Measurements from ENCODE around the gene ZDHHC22.

Gene ZDHHC22

DNA sequence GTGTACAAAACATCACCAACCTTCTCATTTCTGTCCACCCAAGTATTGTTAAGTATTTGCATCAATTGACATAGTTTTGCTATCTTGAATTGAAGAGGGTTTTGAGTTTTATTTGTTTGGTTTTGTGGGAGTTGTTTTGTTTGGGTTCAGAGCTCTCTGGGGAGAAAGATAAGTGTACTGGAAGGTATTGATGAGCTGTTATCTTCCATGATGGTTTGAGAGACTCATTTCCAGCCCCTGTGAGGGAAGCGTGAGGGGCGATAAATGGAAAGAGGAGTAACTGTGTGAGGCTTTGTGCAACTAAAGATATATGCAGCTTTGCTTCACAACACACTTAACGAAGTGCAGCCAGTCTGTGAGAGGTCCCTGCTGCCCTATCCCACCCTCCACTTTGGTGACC lies 59.2 kb downstream of the ZDHHC22 start:
- no peak for FAIRE-seq
- TF ChIP-seq, protein P1, sequence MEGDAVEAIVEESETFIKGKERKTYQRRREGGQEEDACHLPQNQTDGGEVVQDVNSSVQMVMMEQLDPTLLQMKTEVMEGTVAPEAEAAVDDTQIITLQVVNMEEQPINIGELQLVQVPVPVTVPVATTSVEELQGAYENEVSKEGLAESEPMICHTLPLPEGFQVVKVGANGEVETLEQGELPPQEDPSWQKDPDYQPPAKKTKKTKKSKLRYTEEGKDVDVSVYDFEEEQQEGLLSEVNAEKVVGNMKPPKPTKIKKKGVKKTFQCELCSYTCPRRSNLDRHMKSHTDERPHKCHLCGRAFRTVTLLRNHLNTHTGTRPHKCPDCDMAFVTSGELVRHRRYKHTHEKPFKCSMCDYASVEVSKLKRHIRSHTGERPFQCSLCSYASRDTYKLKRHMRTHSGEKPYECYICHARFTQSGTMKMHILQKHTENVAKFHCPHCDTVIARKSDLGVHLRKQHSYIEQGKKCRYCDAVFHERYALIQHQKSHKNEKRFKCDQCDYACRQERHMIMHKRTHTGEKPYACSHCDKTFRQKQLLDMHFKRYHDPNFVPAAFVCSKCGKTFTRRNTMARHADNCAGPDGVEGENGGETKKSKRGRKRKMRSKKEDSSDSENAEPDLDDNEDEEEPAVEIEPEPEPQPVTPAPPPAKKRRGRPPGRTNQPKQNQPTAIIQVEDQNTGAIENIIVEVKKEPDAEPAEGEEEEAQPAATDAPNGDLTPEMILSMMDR (IDR thresholded peaks at IDR 0.05; ENCODE audit: insufficient read depth, missing control alignments), result no peak
- DNase-seq (ENCODE audit: insufficient read length, low spot score), result no peak

Data from D721Med (cell line).